Lung (tissue), 12 donors: ENCODE results near the gene SLC25A29. TPM values are rescaled to one million over a fixed set of nuclear protein-coding genes. Genes with fewer than 3 reads are reported as not detected.

Experiments used
- ATAC-seq: fragments of 200-7000 bp; cut with Tn5 transposase; one replicate; pipeline ENCODE4 v1.9.1; 2020; ENCODE audit warnings: moderate number of reproducible peaks; ENCODE audit not compliant: insufficient read depth, low FRiP score
- DNase-seq, 3 donors: peaks; one replicate each; pipeline ENCODE4 v3.0.0-alpha.2; 2013 to 2017
- H3K27ac ChIP-seq, 2 donors: one replicate each; pipeline ENCODE4 v1.5.1; 2013; ENCODE audit warnings: mild to moderate bottlenecking in 2 of 2, moderate library complexity in 2 of 2, control low read depth in 1 of 2, inconsistent platforms in 1 of 2, low read depth in 1 of 2, low read length in 1 of 2
- H3K27me3 ChIP-seq, 3 donors: one replicate each; pipeline ENCODE4 v1.5.1; 2013; ENCODE audit warnings: low read length in 2 of 3; ENCODE audit not compliant: control insufficient read depth in 3 of 3, insufficient read depth in 3 of 3
- H3K36me3 ChIP-seq, 4 donors: one replicate each; pipeline ENCODE4 v1.5.1; 2013; ENCODE audit warnings: low read length in 4 of 4, mild to moderate bottlenecking in 1 of 4, moderate library complexity in 1 of 4; ENCODE audit not compliant: control insufficient read depth in 4 of 4, insufficient read depth in 4 of 4
- H3K4me1 ChIP-seq, 5 donors: one replicate each; pipeline ENCODE4 v1.5.1; 2013; ENCODE audit warnings: low read length in 5 of 5, mild to moderate bottlenecking in 2 of 5, moderate library complexity in 1 of 5; ENCODE audit not compliant: control insufficient read depth in 5 of 5, insufficient read depth in 5 of 5
- H3K4me3 ChIP-seq: one replicate; pipeline ENCODE4 v1.5.1; 2013; ENCODE audit warnings: mild to moderate bottlenecking, control low read depth, moderate library complexity
- H3K9ac ChIP-seq, 2 donors: one replicate each; pipeline ENCODE4 v1.5.1; 2013; ENCODE audit warnings: low read length in 2 of 2, control low read depth in 1 of 2; ENCODE audit not compliant: insufficient read depth in 1 of 2
- H3K9me3 ChIP-seq, 4 donors: one replicate each; pipeline ENCODE4 v1.5.1; 2013; ENCODE audit warnings: low read length in 3 of 4, mild to moderate bottlenecking in 1 of 4, moderate library complexity in 1 of 4; ENCODE audit not compliant: control insufficient read depth in 4 of 4, insufficient read depth in 3 of 4
- WGBS, 2 donors: extraction: QIAGEN DNeasy Blood & Tissue Kit; methylation state at CpG; one replicate each; pipeline ENCODE4 v1.1.7; 2013; 5-methylcytosine and 5-hydroxymethylcytosine counted together
- polyA plus RNA-seq, 2 donors: library from polyadenylated mRNA; stranded (reverse); fragments of 200-250 nt; gene quantifications; one replicate each; pipeline ENCODE4 v1.2.1, GENCODE V29; 2013
- total RNA-seq, 2 donors: library from RNA; depleted of rRNA in 1 of 2; stranded (reverse); fragments of >200 nt in 1 of 2; gene quantifications; one replicate each; pipeline ENCODE4 v1.2.1, GENCODE V29; 2014 to 2021
- TF ChIP-seq, protein P1 (sequence below): IDR thresholded peaks from 2 replicates; pipeline ENCODE4 v1.5.1; 2012; ENCODE audit warnings: mild to moderate bottlenecking; ENCODE audit errors: control extremely low read depth, extremely low read depth
- donor health status: control.
- donor health status: control.
- donor health status: Bipolar disorder and iron deficiency.
- donor health status: healthy.
- donor health status: DM: yes; HTN: yes; CAD: no.

Gene SLC25A29
- total and polyA plus RNA-seq, 4 donors: 34.6 to 91.0 (median 60.5) TPM

DNA sequence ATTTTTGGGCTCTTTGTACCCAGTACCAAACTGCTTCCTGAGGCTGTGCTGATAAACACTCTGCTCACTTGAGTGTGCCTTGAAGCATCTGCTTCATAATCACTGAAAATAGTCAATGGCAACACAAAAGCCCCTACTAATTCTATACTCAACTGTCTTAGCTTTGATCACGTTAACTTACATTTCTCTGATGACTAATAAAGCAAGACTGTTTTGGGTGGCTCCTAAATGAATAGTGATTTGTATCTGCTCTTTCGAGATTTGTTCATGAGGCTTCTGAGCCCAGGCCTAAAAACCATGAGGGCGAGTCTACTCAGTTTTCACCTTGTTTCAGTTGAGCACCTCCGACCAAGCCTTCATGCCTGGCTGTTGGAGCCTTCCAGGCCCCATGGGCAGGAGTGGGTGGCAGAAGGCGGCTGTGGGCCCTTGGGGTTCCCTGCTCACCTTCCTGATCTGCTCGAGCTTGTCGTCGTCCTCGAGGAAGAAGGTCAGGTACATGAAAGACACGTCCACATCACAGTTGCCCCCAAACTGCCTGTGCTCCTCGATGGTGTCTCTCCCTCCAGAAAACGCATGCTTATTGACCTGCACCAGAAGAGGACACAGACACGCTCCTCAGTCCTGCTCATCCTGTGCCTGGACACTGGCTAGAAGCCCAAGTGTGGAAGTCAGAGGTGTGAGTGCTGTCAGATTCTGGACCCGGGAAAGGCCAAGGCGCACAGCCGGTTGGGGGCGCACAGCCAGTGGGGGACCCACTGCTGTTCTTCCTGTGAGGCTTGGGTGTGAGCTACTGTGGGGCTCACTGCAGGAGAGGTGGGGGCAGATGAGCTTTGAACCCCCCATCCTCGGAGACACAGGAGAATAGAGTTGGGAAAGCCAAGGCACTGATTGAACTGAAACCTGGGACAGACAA lies 30.6 kb upstream of the SLC25A29 start:
- Histone ChIP-seq H3K27me3 (no peaks in the 10 kb centered on the region), H3K9ac (no peak overlapping the region), H3K27ac (no peak overlapping the region), H3K4me3 (no peak overlapping the region), H3K36me3 (peaks cover 0 to 54% (median 17%) of the 10 kb centered on the region in 4 donors), H3K9me3 (no peaks in the 10 kb centered on the region), H3K4me1 (peaks cover 0 to 12% (median 0%) of the 10 kb centered on the region in 5 donors)
- TF ChIP-seq, protein P1, sequence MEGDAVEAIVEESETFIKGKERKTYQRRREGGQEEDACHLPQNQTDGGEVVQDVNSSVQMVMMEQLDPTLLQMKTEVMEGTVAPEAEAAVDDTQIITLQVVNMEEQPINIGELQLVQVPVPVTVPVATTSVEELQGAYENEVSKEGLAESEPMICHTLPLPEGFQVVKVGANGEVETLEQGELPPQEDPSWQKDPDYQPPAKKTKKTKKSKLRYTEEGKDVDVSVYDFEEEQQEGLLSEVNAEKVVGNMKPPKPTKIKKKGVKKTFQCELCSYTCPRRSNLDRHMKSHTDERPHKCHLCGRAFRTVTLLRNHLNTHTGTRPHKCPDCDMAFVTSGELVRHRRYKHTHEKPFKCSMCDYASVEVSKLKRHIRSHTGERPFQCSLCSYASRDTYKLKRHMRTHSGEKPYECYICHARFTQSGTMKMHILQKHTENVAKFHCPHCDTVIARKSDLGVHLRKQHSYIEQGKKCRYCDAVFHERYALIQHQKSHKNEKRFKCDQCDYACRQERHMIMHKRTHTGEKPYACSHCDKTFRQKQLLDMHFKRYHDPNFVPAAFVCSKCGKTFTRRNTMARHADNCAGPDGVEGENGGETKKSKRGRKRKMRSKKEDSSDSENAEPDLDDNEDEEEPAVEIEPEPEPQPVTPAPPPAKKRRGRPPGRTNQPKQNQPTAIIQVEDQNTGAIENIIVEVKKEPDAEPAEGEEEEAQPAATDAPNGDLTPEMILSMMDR: no peak
- WGBS, 2 donors: 88 to 95% methylated on average over 18 of the region's 18 CpGs
- ATAC-seq (no peak), DNase-seq (no peak)

DNA sequence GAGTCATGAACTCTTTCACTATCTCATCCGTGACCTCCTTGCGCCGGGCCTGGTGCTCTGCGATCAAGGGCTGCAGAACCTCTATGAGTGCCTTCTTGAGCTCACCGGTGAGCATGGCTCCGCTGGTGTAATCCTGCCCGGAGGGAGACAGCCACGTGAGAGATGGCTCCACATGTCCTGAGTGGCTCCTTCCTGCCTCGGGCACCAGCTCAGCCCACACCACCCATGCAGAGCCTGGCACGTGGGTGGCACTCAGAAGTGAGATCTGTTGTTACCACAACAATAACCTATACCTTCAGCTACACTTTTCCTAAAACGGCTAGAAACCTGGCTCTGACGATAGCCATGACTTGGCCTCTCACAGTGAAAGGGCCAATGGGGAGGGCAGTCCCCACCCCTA lies 28.7 kb upstream of the SLC25A29 start:
- 90 to 92% methylated on average over 12 of the region's 12 CpGs for WGBS, 2 donors
- H3K4me3 ChIP-seq: no peak overlapping the region
- DNase-seq (no peak), ATAC-seq (no peak)
- H3K27ac ChIP-seq: no peak overlapping the region
- no peak overlapping the region for H3K9ac ChIP-seq
- H3K27me3 ChIP-seq: no peaks in the 10 kb centered on the region
- H3K4me1 ChIP-seq: peaks cover 0 to 10% (median 0%) of the 10 kb centered on the region in 5 donors
- peaks cover 0 to 44% (median 15%) of the 10 kb centered on the region in 4 donors for H3K36me3 ChIP-seq
- H3K9me3 ChIP-seq: no peaks in the 10 kb centered on the region
- TF ChIP-seq, protein P1: no peak

DNA sequence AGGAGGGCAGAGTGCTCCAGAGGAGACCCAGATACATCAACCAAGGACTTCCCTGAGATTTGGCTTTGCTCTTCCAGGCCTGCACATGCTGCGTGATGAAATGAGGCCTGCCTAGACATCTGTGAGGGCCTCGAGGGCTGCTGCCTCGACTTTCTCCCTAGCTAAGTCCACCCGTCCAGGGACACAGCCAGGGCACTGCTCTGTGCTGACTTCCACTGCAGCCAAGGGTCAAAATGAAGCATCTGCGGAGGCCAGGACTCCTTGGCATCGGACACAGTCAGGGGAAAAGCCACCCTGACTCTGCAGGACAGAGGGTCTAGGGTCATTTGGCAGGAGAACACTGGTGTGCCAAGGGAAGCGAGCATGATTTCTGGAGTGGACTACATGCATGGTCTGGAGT lies 27.6 kb upstream of the SLC25A29 start:
- Histone ChIP-seq H3K36me3 (peaks cover 0 to 40% (median 15%) of the 10 kb centered on the region in 4 donors), H3K27me3 (no peaks in the 10 kb centered on the region), H3K27ac (no peak overlapping the region), H3K4me1 (peaks cover 0 to 10% (median 0%) of the 10 kb centered on the region in 5 donors), H3K9me3 (no peaks in the 10 kb centered on the region), H3K9ac (no peak overlapping the region), H3K4me3 (no peak overlapping the region)
- 83 to 88% methylated on average over 7 of the region's 7 CpGs for WGBS, 2 donors
- TF ChIP-seq, protein P1: no peak
- ATAC-seq (no peak), DNase-seq (peak in 1 of 3 donors; percentile 11)
